ENCODE results near the gene EGR1. TPM values are rescaled to one million over a fixed set of nuclear protein-coding genes. Genes with fewer than 3 reads are reported as not detected.

Gene EGR1
- total RNA-seq, 2 experiments from 2014 or later, result 8.9 to 10.1 TPM

Other genes with a start within 250 kb of the EGR1 start
- gene GFRA3, start 190.9 kb upstream of the EGR1 start, total RNA-seq, result under 1 TPM; 0.16 to 0.18 TPM
- 10 to 100 TPM; 15.0 to 18.3 TPM for gene CDC25C, start 133.7 kb upstream of the EGR1 start, total RNA-seq
- 10 to 100 TPM; 26.9 to 29.9 TPM for gene FAM53C, start 127.2 kb upstream of the EGR1 start, total RNA-seq
- 10 to 100 TPM; 53.1 to 55.0 TPM for gene KDM3B, start 112.8 kb upstream of the EGR1 start, total RNA-seq
- 1 to 10 TPM in 1 of 2 experiments, under 1 TPM in 1; 0.68 to 1.1 TPM for gene REEP2, start 26.4 kb upstream of the EGR1 start, total RNA-seq
- 10 to 100 TPM; 92.7 to 93.3 TPM for gene ETF1, start 77.8 kb downstream of the EGR1 start, total RNA-seq
- 100 to 1,000 TPM; 214 to 216 TPM for gene HSPA9, start 109.9 kb downstream of the EGR1 start, total RNA-seq